Fibroblast of lung (primary cell): ENCODE measurements around the gene TSC1. TPM values are rescaled to one million over a fixed set of nuclear protein-coding genes. Genes with fewer than 3 reads are reported as not detected.
"Not testable (repeated sequence)": the region's sequence is repeated elsewhere in the genome, so short reads cannot be mapped to it uniquely, and the experiment has no call there.

Source experiments
- DNase-seq, 2 donors: peaks; one replicate each; pipeline versions ENCODE4 v3.0.0 to v3.0.0-alpha.2; 2010; ENCODE audit warnings: low read depth in 2 of 2
- H2AFZ ChIP-seq: 2 replicates; pipeline ENCODE4 v1.5.1; 2012; ENCODE audit warnings: low read length, control low read depth, inconsistent platforms
- H3K27ac ChIP-seq: 2 replicates; pipeline ENCODE4 v1.5.1; 2011; ENCODE audit warnings: low read length, control low read depth; ENCODE audit not compliant: insufficient read depth
- H3K27me3 ChIP-seq: 2 replicates; pipeline ENCODE4 v1.5.1; 2011; ENCODE audit warnings: mild to moderate bottlenecking, low read length; ENCODE audit not compliant: control insufficient read depth, insufficient read depth
- H3K36me3 ChIP-seq: 2 replicates; pipeline ENCODE4 v1.5.1; 2011; ENCODE audit warnings: low read length; ENCODE audit not compliant: control insufficient read depth, insufficient read depth
- H3K4me1 ChIP-seq: 2 replicates; pipeline ENCODE4 v1.5.1; 2011; ENCODE audit warnings: low read length; ENCODE audit not compliant: control insufficient read depth, insufficient read depth; ENCODE audit errors: extremely low read depth
- H3K4me2 ChIP-seq: 2 replicates; pipeline ENCODE4 v1.5.1; 2011; ENCODE audit warnings: low read length, control low read depth; ENCODE audit not compliant: insufficient read depth; ENCODE audit errors: extremely low read depth
- H3K4me3 ChIP-seq, 4 experiments: fragments of 200-600 bp in 1 of 4; sonication (generic) in 1 of 4; replicated peaks in 1 of 4; 2 replicates each; pipeline ENCODE4 v1.5.1; 2011 to 2016; ENCODE audit warnings: low read length in 4 of 4, low read depth in 3 of 4, mild to moderate bottlenecking in 3 of 4, control low read depth in 2 of 4, inconsistent platforms in 1 of 4, mixed read lengths in 1 of 4; ENCODE audit not compliant: insufficient read depth in 1 of 4; ENCODE audit errors: control extremely low read depth in 1 of 4
- H3K79me2 ChIP-seq: 2 replicates; pipeline ENCODE4 v1.5.1; 2012; ENCODE audit warnings: mild to moderate bottlenecking, low read length, inconsistent platforms; ENCODE audit not compliant: control insufficient read depth, insufficient read depth
- H3K9ac ChIP-seq: 2 replicates; pipeline ENCODE4 v1.5.1; 2011; ENCODE audit warnings: mild to moderate bottlenecking, low read length, control low read depth; ENCODE audit not compliant: insufficient read depth
- H3K9me3 ChIP-seq: 2 replicates; pipeline ENCODE4 v1.5.1; 2012; ENCODE audit warnings: low read depth, low read length; ENCODE audit not compliant: control insufficient read depth, insufficient read depth
- H4K20me1 ChIP-seq: 2 replicates; pipeline ENCODE4 v1.5.1; 2011; ENCODE audit warnings: low read length; ENCODE audit not compliant: control insufficient read depth, insufficient read depth; ENCODE audit errors: extremely low read depth
- CTCF ChIP-seq, 2 donors: IDR thresholded peaks in 1 of 2; conservative IDR thresholded peaks in 1 of 2; 1 replicate in 1 of 2; 2 replicates in 1 of 2; pipeline ENCODE4 v1.5.1; 2011 to 2012; ENCODE audit warnings: low read length in 2 of 2, control low read depth in 1 of 2, inconsistent platforms in 1 of 2, low read depth in 1 of 2, mild to moderate bottlenecking in 1 of 2
- EZH2 ChIP-seq: IDR thresholded peaks from 2 replicates; pipeline ENCODE4 v1.5.1; 2012; ENCODE audit warnings: low read length, control low read depth, mild to moderate bottlenecking; ENCODE audit errors: missing control alignments
- polyA plus RNA-seq, 2 donors: library from polyadenylated mRNA; depleted of rRNA in 1 of 2; stranded (reverse) in 1 of 2; unstranded in 1 of 2; fragments of >200 nt; gene quantifications; 2 replicates each; pipeline ENCODE4 v1.2.1, GENCODE V29; 2011 to 2012; ENCODE audit warnings: missing spikeins in 1 of 2
- total RNA-seq: library from RNA; depleted of rRNA; stranded (reverse); fragments of >200 nt; gene quantifications from 2 replicates; pipeline ENCODE4 v1.2.1, GENCODE V29; 2014

TSC1 gene
- total and polyA plus RNA-seq, 2 donors (not counting 1 experiment from before 2014, with no cell fraction given): 41.5 to 48.0 TPM

GRCh38 chr9:132991351-132992300 is 47.2 kb upstream of the TSC1 start:
- no peak for DNase-seq

GRCh38 chr9:132990781-132991180 is 46.4 kb upstream of the TSC1 start:
- no peaks in the 10 kb centered on the region for H3K4me1 ChIP-seq
- H3K36me3 ChIP-seq: no peaks in the 10 kb centered on the region
- H3K9me3 ChIP-seq: no peaks in the 10 kb centered on the region
- no peak for DNase-seq
- no peak overlapping the region for H3K4me2 ChIP-seq
- TF ChIP-seq CTCF (conservative IDR thresholded peaks at IDR 0.05 in 1 of 2, IDR thresholded peaks at IDR 0.05 in 1 of 2; ENCODE audit: low read depth in 1 of 2, low read length in 2 of 2): no peak
- no peak for TF ChIP-seq EZH2
- no peak overlapping the region for H3K4me3 ChIP-seq
- no peaks in the 10 kb centered on the region for H4K20me1 ChIP-seq
- no peak overlapping the region for H3K27ac ChIP-seq
- no peak overlapping the region for H2AFZ ChIP-seq
- H3K79me2 ChIP-seq: no peaks in the 10 kb centered on the region
- no peak overlapping the region for H3K9ac ChIP-seq
- H3K27me3 ChIP-seq: peaks cover 23% of the 10 kb centered on the region

More at GRCh38 chr9:132991351-132992300, 47.2 kb upstream of the TSC1 start:
- no peak overlapping the region for H3K4me3 ChIP-seq
- H3K4me2 ChIP-seq: no peak overlapping the region
- H2AFZ ChIP-seq: no peak overlapping the region
- H3K36me3 ChIP-seq: no peaks in the 10 kb centered on the region
- no peak overlapping the region for H3K27ac ChIP-seq
- TF ChIP-seq EZH2: no peak
- TF ChIP-seq CTCF (conservative IDR thresholded peaks at IDR 0.05 in 1 of 2, IDR thresholded peaks at IDR 0.05 in 1 of 2; ENCODE audit: low read depth in 1 of 2, low read length in 2 of 2): no peak
- H3K4me1 ChIP-seq: no peaks in the 10 kb centered on the region
- no peaks in the 10 kb centered on the region for H4K20me1 ChIP-seq
- no peaks in the 10 kb centered on the region for H3K79me2 ChIP-seq
- H3K9ac ChIP-seq: no peak overlapping the region
- H3K27me3 ChIP-seq: peaks cover 23% of the 10 kb centered on the region
- no peaks in the 10 kb centered on the region for H3K9me3 ChIP-seq

GRCh38 chr9:132989998-132990557 is 45.7 kb upstream of the TSC1 start:
- H3K4me2 ChIP-seq, H3K4me1 ChIP-seq, H3K9ac ChIP-seq, H3K9me3 ChIP-seq, H3K4me3 ChIP-seq, H2AFZ ChIP-seq, H3K79me2 ChIP-seq, H3K36me3 ChIP-seq, H4K20me1 ChIP-seq, H3K27ac ChIP-seq: not testable (repeated sequence)
- H3K27me3 ChIP-seq: peaks cover 23% of the 10 kb centered on the region
- peak in 1 of 2 donors; percentile 9 for DNase-seq
